Ishikawa (cell line): ENCODE results near the gene CFL1.

Experiments used
- CEBPB ChIP-seq: IDR thresholded peaks from 2 replicates; pipeline ENCODE4 v1.6.1; 2012
- CREB1 ChIP-seq: IDR thresholded peaks from 2 replicates; pipeline ENCODE4 v1.6.1; 2012; ENCODE audit warnings: low read depth
- EGR1 ChIP-seq: IDR thresholded peaks from 2 replicates; pipeline ENCODE4 v1.6.1; 2012
- EP300 ChIP-seq: IDR thresholded peaks from 2 replicates; pipeline ENCODE4 v1.6.1; 2012; ENCODE audit warnings: borderline replicate concordance
- FOXM1 ChIP-seq: IDR thresholded peaks from 2 replicates; pipeline ENCODE4 v1.6.1; 2012; ENCODE audit warnings: low read depth, borderline replicate concordance
- NFIC ChIP-seq: IDR thresholded peaks from 2 replicates; pipeline ENCODE4 v1.6.1; 2012
- RAD21 ChIP-seq: IDR thresholded peaks from 2 replicates; pipeline ENCODE4 v1.6.1; 2012; ENCODE audit warnings: low read depth
- TAF1 ChIP-seq: IDR thresholded peaks from 2 replicates; pipeline ENCODE4 v1.6.1; 2012; ENCODE audit warnings: low read depth, mild to moderate bottlenecking
- TCF12 ChIP-seq: IDR thresholded peaks from 2 replicates; pipeline ENCODE4 v1.6.1; 2012; ENCODE audit warnings: low read depth
- TEAD4 ChIP-seq: IDR thresholded peaks from 2 replicates; pipeline ENCODE4 v1.6.1; 2012
- YY1 ChIP-seq: IDR thresholded peaks from 2 replicates; pipeline ENCODE4 v1.6.1; 2012; ENCODE audit warnings: low read depth
- ZBTB7A ChIP-seq: IDR thresholded peaks from 2 replicates; pipeline ENCODE4 v1.6.1; 2012; ENCODE audit warnings: low read depth
- TF ChIP-seq, protein P1 (sequence below): IDR thresholded peaks from 2 replicates; pipeline ENCODE4 v1.6.1; 2012
- TF ChIP-seq, protein P2 (sequence below): IDR thresholded peaks from 2 replicates; pipeline ENCODE4 v1.6.1; 2012; ENCODE audit warnings: low read depth, mild to moderate bottlenecking
- TF ChIP-seq, protein P3 (sequence below): IDR thresholded peaks from 2 replicates; pipeline ENCODE4 v1.6.1; 2012

Gene CFL1

DNA sequence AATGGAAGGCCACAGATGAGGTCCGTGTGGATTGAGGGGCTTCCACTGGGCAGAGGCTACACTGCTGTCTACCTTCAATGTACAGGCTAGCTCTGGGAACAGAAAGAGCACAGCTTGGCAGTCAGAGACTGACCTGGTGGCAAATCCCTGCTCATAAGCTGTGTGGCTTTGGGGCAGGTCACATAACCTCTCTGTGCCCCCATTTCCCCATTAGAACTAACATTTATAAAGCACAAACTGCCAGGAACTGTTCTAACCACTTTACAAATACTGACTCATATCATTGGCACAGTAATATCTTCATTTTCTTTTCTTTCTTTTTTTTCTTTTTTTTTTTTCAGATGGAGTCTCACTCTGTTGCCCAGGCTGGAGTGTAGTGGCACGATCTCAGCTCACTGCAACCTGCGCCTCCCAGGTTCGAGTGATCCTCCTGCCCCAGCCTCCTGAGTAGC, 39.1 kb upstream of the CFL1 start:
- TF ChIP-seq ZBTB7A (no peak), YY1 (no peak), CEBPB (no peak), CREB1 (no peak), EP300 (no peak), FOXM1 (no peak), RAD21 (no peak)
- TF ChIP-seq, protein P1, sequence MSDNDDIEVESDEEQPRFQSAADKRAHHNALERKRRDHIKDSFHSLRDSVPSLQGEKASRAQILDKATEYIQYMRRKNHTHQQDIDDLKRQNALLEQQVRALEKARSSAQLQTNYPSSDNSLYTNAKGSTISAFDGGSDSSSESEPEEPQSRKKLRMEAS = no peak
- TF ChIP-seq, protein P2, sequence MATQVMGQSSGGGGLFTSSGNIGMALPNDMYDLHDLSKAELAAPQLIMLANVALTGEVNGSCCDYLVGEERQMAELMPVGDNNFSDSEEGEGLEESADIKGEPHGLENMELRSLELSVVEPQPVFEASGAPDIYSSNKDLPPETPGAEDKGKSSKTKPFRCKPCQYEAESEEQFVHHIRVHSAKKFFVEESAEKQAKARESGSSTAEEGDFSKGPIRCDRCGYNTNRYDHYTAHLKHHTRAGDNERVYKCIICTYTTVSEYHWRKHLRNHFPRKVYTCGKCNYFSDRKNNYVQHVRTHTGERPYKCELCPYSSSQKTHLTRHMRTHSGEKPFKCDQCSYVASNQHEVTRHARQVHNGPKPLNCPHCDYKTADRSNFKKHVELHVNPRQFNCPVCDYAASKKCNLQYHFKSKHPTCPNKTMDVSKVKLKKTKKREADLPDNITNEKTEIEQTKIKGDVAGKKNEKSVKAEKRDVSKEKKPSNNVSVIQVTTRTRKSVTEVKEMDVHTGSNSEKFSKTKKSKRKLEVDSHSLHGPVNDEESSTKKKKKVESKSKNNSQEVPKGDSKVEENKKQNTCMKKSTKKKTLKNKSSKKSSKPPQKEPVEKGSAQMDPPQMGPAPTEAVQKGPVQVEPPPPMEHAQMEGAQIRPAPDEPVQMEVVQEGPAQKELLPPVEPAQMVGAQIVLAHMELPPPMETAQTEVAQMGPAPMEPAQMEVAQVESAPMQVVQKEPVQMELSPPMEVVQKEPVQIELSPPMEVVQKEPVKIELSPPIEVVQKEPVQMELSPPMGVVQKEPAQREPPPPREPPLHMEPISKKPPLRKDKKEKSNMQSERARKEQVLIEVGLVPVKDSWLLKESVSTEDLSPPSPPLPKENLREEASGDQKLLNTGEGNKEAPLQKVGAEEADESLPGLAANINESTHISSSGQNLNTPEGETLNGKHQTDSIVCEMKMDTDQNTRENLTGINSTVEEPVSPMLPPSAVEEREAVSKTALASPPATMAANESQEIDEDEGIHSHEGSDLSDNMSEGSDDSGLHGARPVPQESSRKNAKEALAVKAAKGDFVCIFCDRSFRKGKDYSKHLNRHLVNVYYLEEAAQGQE = no peak
- TF ChIP-seq, protein P3, sequence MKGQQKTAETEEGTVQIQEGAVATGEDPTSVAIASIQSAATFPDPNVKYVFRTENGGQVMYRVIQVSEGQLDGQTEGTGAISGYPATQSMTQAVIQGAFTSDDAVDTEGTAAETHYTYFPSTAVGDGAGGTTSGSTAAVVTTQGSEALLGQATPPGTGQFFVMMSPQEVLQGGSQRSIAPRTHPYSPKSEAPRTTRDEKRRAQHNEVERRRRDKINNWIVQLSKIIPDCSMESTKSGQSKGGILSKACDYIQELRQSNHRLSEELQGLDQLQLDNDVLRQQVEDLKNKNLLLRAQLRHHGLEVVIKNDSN = no peak

DNA sequence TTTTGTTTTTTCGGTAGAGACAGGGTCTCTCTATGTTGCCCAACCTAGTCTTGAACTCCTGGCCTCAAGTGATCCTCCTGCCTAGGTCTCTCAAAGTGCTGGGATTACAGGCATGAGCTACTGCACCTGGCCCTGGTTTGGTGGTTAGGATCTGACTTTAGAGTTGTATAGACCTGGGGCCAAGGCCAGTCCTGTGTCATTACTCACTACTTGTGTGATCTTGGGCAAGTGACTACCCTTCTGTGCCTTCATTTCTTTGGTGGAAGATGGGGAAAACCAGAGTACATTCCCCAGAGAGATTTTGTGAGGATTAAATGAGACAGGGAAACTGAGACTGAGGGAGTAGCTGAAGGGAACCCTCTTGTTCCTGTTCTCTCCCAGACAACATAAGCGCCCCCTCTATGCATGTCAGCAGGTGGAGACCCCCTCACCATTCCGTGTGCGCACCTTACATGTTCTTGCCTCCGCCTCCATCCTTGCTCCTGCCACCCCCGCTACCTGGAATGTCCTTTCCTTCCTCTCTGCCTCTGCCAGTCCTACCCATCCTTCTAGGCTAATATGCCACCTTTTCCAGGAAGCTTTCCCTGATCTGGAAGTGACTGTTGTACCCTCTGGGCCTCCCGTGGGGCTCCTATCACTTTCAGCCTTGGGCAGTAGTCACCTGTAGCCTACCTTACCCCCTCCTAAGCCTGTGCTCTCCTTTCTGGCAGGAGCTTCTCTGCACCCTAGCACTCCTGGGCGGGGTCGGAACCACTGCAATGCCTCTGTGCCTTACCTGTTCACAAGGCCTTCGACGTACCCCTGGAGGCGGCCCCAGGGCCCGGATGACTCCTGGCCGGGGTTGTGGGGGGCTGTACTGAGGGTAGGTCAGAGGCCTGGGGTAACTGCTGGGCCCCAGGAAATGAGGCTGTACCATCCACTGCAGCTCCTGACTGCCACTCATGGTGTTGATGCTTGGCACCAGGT, 38.3 kb upstream of the CFL1 start:
- TF ChIP-seq ZBTB7A (no peak), RAD21 (no peak), FOXM1 (no peak), EGR1 (no peak), TAF1 (no peak), TEAD4 (no peak), CREB1 (no peak), EP300 (no peak), TCF12 (no peak), YY1 (no peak), NFIC (no peak), CEBPB (no peak)
- TF ChIP-seq, protein P2 = no peak
- TF ChIP-seq, protein P1 = no peak
- TF ChIP-seq, protein P3 = no peak

DNA sequence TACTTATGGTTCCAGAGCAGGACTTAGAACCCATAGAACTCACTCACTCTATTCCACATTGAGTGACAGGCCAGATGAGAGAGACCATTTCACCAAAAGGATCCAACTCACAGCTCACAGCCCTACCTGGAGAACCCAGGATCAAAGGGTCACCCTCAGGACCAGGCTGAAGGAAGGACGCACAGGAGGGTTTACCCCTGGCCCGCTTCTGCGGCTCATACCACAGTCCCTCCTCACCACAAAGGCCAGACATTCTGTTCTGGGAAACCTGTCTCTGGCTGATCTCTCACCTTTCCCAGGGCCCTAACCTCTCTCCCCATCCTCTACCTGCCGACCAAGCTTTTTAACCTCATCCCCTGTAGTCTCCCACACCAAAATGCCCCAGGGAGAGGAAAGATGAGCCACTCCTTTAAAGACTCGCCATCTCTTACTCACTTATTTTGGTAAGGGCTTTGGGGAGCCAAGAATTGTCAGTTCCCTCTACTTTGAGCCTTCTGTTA, 37.6 kb upstream of the CFL1 start:
- TF ChIP-seq, protein P2 = no peak
- TF ChIP-seq CEBPB (no peak), FOXM1 (no peak), RAD21 (no peak), TEAD4 (no peak), TAF1 (no peak), NFIC (no peak), TCF12 (no peak)

DNA sequence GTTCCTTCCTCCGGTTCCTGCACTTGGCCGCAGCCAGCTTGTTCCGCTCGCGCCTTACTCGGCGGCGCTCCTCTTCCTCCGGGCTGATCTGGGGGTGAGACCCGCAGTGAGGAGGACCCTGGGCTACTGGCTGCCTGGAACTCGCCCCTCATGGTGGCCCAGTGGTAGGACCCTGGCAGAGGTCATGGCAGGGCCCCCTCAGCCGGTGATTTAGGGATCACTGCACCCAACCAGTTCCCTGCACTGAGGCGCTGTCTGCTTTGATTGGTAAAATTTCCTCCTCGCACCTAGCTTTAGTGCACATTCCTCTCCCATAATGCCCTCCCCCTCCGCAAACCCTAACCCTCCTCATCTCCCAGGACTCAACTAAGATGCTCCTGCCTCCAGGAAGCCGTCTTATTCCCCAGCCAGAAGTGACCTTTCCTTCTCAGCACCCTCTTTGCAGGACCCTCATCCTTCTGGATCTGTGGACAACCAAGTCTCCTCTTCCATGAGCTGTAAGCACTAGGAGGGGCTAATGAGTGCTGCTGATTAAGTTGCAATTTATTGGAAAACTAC, 36.1 kb upstream of the CFL1 start:
- TF ChIP-seq FOXM1 = no peak
- TF ChIP-seq CREB1 = no peak
- no peak for TF ChIP-seq EP300
- TF ChIP-seq YY1 = no peak
- no peak for TF ChIP-seq EGR1
- no peak for TF ChIP-seq RAD21
- TF ChIP-seq TEAD4 = no peak
- no peak for TF ChIP-seq TCF12
- no peak for TF ChIP-seq NFIC
- TF ChIP-seq TAF1 = no peak
- TF ChIP-seq, protein P3 = no peak
- TF ChIP-seq, protein P1 = no peak
- TF ChIP-seq, protein P2 = no peak
- no peak for TF ChIP-seq CEBPB
- TF ChIP-seq ZBTB7A = no peak
